NCI-H2227 (cell line): ENCODE results near the gene OTOS.

Experiments
- DNase-seq: peaks from one replicate; lab custom pipeline; 2025; ENCODE audit not compliant: unreplicated experiment; lab: John Stamatoyannopoulos, UW

OTOS gene

DNA sequence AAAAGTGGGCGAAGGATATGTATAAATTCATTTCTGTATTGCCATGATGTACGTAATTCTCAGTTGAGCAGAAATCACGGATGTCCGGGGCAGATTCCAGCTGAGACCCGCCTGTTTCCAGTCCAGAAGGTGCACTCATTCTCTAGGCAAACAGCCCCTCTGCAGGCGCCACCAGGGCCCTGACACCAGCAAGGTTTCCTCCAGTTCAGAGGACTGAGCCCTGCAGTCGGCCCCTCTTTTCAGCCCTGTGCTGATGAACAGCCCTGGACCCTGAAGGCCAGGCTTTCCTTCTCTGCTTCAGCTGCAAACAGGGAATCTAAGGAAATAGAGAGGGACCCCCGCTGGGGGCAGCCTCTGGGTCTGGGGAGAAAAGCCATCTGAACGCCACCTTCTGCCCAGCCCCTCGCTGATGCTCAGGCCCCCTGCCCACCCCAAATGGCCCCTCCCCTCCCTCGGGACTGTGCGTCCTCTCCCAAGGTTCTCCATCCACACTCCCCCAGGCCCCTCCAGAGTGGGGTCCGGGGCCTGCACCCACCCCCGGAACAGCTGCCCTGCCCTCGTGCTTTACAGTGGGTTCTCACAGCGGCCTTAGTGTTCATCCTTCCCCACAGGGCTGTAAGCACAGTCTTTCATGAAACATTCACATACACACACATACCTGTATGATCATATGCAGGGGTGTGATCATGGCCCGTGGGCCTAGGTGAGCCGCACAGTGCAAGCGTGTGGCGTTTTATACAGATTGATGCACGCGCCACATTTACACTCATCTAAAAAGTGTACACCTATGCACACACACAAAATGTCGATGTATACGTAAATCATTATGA, 16.4 kb downstream of the OTOS start:
- DNase-seq: no peak

DNA sequence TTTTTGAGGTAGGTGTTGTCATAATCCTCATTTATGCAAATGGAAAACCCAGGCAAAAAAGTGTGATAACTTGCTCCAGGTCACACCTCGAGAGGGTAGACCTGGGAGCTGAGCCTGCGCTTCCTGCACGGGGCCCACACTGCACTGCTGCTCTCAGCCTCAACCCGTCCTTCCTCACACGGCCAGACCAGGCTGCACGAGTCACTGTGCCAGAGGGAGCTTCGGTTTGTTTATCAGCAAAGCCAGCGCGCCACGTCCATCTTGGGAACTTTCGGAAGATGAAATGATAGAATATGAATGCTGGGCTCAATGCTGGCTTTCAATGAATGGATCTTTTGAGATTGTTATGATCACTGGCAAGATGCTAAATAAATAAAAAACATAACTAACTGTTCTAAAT, 18.8 kb downstream of the OTOS start:
- no peak for DNase-seq

DNA sequence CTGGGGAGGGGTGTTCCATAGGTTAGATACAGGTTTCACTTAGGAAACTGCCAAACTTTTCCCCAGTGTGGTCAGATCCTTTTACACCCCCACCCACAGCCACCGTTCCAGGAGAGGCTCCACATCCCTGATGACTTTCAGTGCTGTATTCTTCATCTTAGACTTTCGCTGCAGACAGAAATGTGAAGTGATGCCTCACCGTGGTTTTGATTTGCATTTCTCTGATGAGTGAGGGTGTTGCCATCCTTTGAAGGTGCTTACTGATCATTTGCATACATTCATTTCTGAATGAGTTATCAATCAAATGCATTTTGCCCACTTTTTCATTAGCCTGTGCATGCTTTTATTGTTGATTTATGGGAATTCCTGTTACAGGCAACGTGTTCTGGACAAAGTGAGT, 19.3 kb downstream of the OTOS start:
- no peak for DNase-seq

DNA sequence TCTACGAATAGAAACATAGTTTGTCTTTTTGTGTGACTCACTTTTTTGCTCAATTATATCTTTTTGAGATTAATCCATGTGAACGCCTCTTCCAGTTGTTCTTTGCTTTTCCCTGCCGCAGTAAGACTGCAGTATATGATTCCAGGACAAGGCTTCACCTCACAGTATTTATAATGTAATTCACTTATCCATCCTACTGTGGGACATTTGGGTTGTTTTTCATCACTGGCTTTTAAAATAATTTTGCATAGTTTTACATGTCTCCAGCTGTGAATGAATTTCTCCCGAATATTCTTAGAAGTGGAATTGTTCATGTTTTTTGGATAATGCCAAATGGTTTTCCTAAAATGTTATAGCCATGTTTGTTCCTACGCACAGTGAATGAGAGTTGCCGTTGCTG, 26.2 kb downstream of the OTOS start:
- no peak for DNase-seq

DNA sequence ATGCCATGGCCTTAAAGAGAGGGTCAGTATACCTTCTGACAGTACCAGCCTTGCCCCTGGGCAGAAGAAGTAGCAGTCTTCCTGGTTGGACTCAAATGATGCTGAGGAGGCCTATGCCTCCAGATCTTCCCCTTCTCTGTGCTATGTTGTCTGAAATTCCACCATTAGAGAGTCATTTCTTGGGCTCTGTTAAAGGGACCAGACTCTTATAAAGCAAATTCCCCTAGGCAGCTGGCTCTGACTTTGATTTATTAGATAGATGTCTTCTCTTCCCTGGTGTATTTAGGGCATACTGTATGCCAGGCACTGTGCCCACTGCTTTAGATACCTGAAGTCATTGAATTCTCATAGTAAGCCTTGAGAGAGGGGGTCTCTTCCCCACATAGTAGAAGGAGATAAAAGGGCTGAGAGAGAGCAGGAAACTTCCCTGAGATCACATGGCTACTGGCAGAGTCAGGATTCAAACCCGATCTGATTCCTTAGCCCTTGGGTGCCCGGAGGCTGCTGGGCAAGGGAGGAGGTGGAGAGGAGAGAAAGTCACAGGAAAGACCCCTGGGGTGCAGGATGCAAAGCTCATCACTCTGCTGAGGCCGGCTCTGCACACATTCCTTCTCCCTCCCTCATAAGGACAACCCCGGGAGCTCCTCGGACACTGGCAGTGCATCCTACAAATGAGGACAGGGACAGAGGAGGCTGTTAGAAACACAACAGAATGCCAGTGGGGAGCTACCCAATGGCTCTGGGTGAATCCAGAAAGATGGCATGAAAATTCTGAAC, 27.4 kb downstream of the OTOS start:
- no peak for DNase-seq

DNA sequence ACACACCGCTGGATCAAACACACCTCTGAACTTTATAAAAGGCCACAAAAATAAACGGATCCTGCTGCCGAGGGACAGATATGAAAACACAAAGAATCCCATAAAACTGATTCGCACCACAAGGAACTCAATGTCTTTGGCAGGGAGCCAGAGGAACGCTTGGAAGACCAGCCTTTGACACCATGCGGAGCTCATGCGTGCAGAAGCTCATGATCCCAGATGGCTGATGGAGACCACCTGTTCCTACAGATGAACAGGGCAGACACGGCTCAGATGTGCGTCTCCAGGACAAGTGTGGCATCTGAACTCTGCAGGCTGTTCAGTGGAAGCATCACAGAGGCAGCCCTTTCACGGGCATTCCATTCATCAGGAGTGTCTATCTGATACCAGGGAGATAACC, 29.2 kb downstream of the OTOS start:
- DNase-seq: no peak

DNA sequence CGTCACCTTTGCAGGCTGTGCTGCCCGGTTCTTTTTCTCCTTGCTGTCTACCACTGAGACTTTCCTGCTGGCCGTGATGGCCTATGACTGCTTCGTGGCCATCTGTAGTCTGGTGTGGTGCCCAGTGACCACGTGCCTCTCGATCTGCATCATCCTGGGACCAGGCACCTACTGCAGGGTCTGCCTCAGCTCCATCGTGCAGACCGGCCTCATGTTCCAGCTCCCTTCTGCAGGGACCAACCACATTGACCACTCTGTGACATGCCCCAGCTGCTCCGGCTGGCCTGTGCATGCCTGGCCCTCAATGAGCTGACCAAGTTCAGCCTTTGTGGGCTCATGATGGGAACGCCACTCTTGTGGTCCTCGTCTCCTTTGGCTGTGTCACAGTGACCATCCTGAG, 31.1 kb downstream of the OTOS start:
- DNase-seq: no peak

DNA sequence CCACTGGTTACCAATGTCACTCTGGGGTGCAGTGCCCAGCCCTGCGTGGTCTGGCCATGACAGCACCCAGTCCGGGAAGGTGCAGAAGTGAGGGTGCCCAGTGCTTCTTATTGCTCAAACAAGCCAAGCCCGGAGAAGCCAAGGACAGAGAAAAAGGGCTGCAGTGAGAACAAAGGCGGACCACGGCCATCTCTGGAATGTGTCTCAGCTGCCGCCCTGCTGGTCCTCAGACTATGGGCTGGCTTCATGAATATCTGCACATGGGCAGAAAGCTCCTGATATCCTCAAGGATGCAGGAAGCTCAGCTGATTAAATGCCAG, 33.0 kb downstream of the OTOS start:
- DNase-seq: no peak

DNA sequence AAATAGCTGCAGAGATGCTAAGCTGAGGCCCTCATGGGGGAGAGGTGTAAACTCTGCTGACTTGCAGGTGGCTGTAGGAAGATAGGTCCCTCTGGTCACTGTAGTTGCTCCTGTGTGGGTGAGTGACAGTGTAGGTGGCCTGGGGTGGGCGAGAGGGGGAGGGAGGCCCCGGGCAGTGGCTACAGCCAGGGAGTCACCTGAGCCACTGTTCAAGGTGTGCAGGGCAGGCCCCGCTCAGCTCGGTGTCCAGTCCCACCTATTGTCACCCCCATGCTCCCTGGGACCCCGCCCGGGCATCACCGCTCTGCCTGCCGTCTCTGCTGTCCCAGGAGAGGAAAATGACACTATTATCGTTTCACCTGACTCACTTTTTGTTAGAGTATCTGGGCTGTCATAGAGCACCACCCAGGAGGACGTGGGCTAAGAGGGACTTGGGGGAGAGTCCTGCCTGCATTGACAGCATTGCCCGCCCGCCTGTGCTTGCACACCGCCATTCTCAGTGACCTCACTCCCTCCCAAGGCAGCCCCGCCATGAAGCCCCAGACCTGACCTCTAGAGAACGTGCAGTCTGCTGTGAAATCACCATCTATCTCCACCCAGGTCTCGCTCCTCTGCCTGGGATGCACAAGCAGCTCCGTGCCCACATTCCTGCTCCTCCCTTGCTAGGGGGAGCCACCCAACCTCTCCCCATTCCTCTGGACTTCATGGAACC, 33.5 kb downstream of the OTOS start:
- DNase-seq: no peak

DNA sequence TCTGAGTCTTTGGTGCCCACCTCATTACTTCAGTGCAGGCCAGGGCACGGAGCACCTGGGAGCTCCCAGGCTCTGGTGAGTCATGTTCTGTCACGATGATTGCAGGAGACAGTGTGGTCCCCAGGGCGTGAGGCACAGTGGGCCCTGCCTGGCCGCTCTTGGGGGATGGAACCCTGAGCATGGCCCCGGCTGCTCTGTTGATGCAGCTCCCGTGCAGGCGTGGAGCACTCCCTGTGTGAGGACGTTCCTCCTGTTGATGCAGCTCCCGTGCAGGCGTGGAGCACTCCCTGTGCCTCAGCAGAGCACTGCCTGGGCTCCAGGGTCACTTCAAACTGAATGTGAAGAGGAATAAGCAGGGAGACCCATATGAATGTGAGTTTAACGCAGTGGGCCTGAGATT, 34.5 kb downstream of the OTOS start:
- no peak for DNase-seq

DNA sequence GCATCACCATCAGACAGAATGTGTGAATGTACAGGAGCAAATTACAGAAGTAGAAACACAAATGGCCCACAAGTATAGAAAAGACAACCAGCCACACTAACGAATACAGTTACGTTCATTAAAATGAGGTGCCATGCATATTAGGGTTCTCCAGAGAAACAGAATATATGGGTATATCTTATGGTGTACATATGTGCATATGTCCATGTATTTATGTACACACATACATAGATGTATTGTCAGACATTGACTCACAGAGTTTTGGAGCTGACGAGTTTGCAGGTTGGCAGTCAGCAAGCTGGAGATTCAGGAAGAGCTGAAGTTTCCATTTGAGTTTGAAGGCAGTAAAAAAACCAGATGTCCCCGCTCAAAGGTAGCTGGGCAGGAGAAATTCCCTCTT, 37.3 kb downstream of the OTOS start:
- no peak for DNase-seq

DNA sequence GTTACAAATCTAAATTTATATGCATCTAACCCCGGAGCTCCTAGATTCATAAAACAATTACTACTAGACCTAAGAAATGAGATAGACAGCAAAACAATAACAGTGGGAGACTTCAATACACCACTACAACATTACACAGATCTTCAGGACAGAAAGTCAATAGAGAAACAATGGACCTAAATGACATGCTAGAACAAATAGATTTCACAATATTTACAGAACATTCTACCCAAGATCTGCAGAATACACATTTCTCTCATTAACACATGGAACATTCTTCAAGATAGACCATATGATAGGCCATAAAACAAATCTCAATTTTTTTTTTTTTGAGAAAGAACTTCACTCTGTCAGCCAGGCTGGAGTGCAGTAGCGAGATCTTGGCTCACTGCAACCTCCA, 42.1 kb downstream of the OTOS start:
- DNase-seq: no peak

DNA sequence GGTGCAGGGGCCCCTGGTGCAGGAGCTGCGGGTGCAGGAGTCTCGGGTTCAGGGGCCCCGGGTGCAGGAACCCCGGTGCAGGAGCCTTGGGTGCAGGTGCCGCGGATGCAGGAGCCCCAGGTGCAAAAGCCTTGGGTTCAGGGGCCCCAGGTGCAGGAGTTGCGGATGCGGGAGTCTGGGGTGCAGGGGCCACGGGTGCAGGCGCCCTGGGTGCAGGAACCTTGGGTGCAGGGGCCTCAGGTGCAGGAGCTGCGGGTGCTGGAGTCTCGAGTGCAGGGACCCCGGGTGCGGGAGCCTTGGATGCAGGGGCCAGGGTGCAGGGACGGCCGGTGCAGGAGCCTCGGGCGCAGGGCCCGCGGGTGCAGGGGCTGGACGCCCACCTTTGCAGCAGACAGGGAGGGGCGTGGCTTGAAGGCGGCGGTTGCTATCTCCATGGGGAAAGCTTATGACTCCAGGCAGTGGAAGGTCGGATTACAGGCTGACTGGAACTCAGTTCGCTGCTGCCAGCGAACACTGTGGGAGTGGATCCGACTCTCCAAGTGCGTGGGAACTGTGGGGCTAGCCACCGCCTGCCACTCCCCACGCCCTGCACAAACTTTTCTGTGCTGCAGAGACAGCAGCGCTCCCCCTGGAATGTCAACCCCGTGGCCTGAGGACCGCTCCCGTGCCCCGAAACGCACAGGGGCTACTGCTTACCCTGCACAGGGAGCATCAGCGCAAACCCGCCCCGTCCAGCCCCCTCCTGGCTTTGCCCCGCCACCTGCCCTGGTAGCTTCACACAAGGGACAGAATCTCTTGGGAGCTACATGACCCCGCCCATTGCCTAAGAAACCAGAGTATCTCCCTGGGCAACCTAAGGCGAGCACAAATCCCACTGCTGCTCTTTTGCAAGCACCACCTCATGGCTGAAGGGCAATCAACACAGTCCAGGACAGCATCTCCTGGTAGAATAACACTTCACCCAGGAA, 44.6 kb downstream of the OTOS start:
- DNase-seq: no peak

DNA sequence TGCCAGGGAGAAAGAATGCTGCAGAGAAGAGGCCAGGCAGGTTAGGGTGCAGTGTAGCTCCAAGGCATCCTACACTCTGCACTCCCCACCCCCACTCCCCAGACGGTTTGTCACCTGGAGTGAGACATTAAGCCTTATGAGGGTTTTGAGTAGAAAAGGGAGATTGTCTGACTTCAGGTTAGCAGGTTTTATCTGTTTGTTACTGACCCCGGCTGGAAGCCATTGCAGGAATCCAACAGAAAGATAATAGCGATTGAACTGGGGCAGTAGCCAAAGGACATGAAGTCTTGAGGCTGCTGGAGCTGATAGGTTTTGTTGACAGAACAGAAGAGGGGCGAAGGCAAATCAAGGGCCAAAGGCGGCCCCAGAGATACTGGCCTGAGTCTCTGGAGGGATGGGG, 51.2 kb downstream of the OTOS start:
- no peak for DNase-seq
